ENCODE data around the gene PHKA2. TPM values are rescaled to one million over a fixed set of nuclear protein-coding genes. Genes with fewer than 3 reads are reported as not detected.

PHKA2 gene
- total and polyA plus RNA-seq, 2 of the 4 experiments (the other 2 are of a cell fraction), result 10.0 to 21.5 TPM

- Histone ChIP-seq H3K56ac (ENCODE audit: extremely low read depth, insufficient read depth, low read length) (no peak overlapping the region), H3K9ac (ENCODE audit: low read depth, low read length) (no peak overlapping the region), H3K14ac (replicated peaks; ENCODE audit: low read depth, low read length) (no peak overlapping the region), H4K8ac (ENCODE audit: low read depth in 2 of 2, low read length in 2 of 2) (no peak overlapping the region), H3K27ac (ENCODE audit: insufficient read depth, low read length) (no peak overlapping the region), H3K4me1 (ENCODE audit: control insufficient read depth, insufficient read depth, low read length) (no peaks in the 10 kb centered on the region), H3K79me1 (ENCODE audit: low read depth in 1 of 2, low read length in 2 of 2) (no peaks in the 10 kb centered on the region), H3K18ac (ENCODE audit: low read depth, low read length) (no peak overlapping the region), H4K5ac (ENCODE audit: low read depth, low read length) (no peak overlapping the region), H3K27me3 (ENCODE audit: control insufficient read depth, insufficient read depth, low read length) (no peaks in the 10 kb centered on the region), H2AK9ac (replicated peaks; ENCODE audit: low read depth, low read length, poor library complexity) (no peak overlapping the region), H3K9me3 (ENCODE audit: control insufficient read depth, insufficient read depth, low read length) (no peaks in the 10 kb centered on the region), H2AK5ac (ENCODE audit: low read depth, low read length) (no peak overlapping the region), H2BK20ac (ENCODE audit: low read depth, low read length) (no peak overlapping the region), H3K23ac (ENCODE audit: low read depth, low read length) (no peak overlapping the region), H2BK120ac (ENCODE audit: low read depth, low read length) (no peak overlapping the region), H4K20me1 (ENCODE audit: insufficient read depth, low read length) (no peaks in the 10 kb centered on the region), H3K36me3 (ENCODE audit: control insufficient read depth, insufficient read depth, low read length) (peaks cover 2% of the 10 kb centered on the region; the same call in 1 of the 2 replicates), H3K4me2 (ENCODE audit: low read depth, low read length) (no peak overlapping the region), H2AFZ (replicated peaks; ENCODE audit: low read length, poor library complexity) (no peak overlapping the region), H2BK15ac (ENCODE audit: low read depth, low read length) (no peak overlapping the region), H3K9me1 (ENCODE audit: insufficient read depth, low read length) (no peaks in the 10 kb centered on the region), H3K4me3 (ENCODE audit: insufficient read depth, low read depth, low read length) (no peak overlapping the region), H3K4ac (ENCODE audit: low read depth, low read length) (no peak overlapping the region), H2BK5ac (ENCODE audit: low read depth, low read length, poor library complexity, severe bottlenecking) (no peak overlapping the region), H4K91ac (ENCODE audit: insufficient read depth, low read depth, low read length) (no peak overlapping the region)
- dilution Hi-C loops (cut with HindIII; ENCODE audit: low sequenced_read_pairs, unreplicated experiment) (no loop called here), in situ Hi-C loops (cut with MboI; ENCODE audit: low sequenced_read_pairs) (loop anchor here (10.0 kb wide), 1 partner anchor 498 kb away; no protein-coding TSS in a partner anchor), intact Hi-C loops (cut with micrococcal nuclease) (no loop called here)
- DNase-seq (no peak), ATAC-seq (ENCODE audit: low read depth) (no peak)
- ChIA-PET POLR2A (ENCODE audit: unreplicated experiment) (no interaction called here), CTCF (no interaction called here)
- no CpG with 5 or more reads among the region's 6 CpGs for WGBS, 2 experiments (ENCODE audit: extremely low coverage in 2 of 2, insufficient read length in 1 of 2)
- TF ChIP-seq, protein P1, sequence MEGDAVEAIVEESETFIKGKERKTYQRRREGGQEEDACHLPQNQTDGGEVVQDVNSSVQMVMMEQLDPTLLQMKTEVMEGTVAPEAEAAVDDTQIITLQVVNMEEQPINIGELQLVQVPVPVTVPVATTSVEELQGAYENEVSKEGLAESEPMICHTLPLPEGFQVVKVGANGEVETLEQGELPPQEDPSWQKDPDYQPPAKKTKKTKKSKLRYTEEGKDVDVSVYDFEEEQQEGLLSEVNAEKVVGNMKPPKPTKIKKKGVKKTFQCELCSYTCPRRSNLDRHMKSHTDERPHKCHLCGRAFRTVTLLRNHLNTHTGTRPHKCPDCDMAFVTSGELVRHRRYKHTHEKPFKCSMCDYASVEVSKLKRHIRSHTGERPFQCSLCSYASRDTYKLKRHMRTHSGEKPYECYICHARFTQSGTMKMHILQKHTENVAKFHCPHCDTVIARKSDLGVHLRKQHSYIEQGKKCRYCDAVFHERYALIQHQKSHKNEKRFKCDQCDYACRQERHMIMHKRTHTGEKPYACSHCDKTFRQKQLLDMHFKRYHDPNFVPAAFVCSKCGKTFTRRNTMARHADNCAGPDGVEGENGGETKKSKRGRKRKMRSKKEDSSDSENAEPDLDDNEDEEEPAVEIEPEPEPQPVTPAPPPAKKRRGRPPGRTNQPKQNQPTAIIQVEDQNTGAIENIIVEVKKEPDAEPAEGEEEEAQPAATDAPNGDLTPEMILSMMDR (conservative IDR thresholded peaks at IDR 0.05; ENCODE audit: low read depth, low read length), result no peak
- TF ChIP-seq NFE2L2 (IDR thresholded peaks at IDR 0.05; ENCODE audit: low read depth, low read length) (no peak), MXI1 (IDR thresholded peaks at IDR 0.05; ENCODE audit: borderline replicate concordance, low read depth, low read length) (no peak), MAFK (IDR thresholded peaks at IDR 0.05; ENCODE audit: low read depth, low read length) (no peak), CEBPB (IDR thresholded peaks at IDR 0.05; ENCODE audit: low read depth, low read length) (no peak), RAD21 (IDR thresholded peaks at IDR 0.05; ENCODE audit: low read length) (no peak), CHD1 (IDR thresholded peaks at IDR 0.05; ENCODE audit: low read depth, low read length) (no peak), RCOR1 (IDR thresholded peaks at IDR 0.05; ENCODE audit: insufficient replicate concordance, low read length) (no peak), BHLHE40 (IDR thresholded peaks at IDR 0.05; ENCODE audit: low read depth, low read length) (no peak), RFX5 (IDR thresholded peaks at IDR 0.05; ENCODE audit: low read depth, low read length) (no peak), SMC3 (IDR thresholded peaks at IDR 0.05; ENCODE audit: low read depth, low read length) (no peak), MAZ (IDR thresholded peaks at IDR 0.05; ENCODE audit: borderline replicate concordance, low read depth, low read length) (no peak)
- TF ChIP-seq, protein P2, sequence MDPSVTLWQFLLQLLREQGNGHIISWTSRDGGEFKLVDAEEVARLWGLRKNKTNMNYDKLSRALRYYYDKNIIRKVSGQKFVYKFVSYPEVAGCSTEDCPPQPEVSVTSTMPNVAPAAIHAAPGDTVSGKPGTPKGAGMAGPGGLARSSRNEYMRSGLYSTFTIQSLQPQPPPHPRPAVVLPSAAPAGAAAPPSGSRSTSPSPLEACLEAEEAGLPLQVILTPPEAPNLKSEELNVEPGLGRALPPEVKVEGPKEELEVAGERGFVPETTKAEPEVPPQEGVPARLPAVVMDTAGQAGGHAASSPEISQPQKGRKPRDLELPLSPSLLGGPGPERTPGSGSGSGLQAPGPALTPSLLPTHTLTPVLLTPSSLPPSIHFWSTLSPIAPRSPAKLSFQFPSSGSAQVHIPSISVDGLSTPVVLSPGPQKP (IDR thresholded peaks at IDR 0.05; ENCODE audit: borderline replicate concordance, low read depth, low read length), result no peak
- TF ChIP-seq, protein P3, sequence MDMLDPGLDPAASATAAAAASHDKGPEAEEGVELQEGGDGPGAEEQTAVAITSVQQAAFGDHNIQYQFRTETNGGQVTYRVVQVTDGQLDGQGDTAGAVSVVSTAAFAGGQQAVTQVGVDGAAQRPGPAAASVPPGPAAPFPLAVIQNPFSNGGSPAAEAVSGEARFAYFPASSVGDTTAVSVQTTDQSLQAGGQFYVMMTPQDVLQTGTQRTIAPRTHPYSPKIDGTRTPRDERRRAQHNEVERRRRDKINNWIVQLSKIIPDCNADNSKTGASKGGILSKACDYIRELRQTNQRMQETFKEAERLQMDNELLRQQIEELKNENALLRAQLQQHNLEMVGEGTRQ (IDR thresholded peaks at IDR 0.05; ENCODE audit: low read depth, low read length), result no peak
- no TSS peak for BruUV-seq (replicated peaks)
Observed at GRCh38 chrX:18892899-18893298, 91.0 kb downstream of the PHKA2 start.
